ENCODE data around the gene ARMC7. TPM values are rescaled to one million over a fixed set of nuclear protein-coding genes. Genes with fewer than 3 reads are reported as not detected.

ARMC7 gene
- total RNA-seq, 1 experiment from 2014 or later, result 19.2 TPM

DNA sequence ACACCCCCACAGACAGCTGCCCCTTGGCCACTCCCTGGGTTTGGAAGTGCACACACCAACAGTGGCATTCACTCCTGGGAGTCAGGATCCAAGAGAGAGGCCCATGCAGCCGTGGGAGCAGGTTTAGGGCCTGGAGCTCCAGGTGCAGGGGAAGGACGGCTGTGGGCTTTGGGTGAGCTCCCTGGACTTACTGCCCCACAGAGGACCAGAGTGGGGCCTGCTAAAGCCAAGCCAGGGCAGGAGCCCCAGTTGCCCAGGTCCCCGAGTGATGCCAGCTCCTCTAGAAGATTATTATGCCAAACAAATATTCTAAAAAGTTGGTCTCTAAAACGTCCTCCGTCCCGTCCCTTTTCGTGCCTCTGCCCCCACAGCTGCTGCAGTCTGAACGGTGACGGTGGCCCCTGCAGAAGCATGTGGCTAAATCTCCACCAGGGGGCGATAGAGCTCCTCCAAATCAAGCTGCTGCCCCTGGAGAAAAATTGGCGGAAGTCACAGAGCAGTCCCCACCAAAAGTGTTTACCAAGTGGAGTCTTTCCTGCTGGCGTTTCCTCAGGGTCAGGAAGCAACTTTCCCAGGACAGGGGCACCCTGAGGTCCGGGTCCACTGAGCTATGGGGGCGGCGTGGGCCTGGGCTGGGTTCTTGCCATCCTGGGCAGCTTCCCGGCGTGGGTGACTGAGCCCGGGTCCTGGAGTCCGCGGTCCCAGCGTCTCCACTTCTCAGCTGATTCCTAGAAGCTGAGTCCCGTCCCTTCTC, 4.2 kb downstream of the ARMC7 start:
- H3K79me2 ChIP-seq (ENCODE audit: low read depth), result peaks cover 35% of the 10 kb centered on the region
- no peaks in the 10 kb centered on the region for H4K20me1 ChIP-seq (ENCODE audit: insufficient read depth)
- H3K4me2 ChIP-seq, result peak overlapping the region; percentile 32
- ChIA-PET POLR2A (ENCODE audit: unreplicated experiment) (interaction anchor here (0.5 to 1.1 kb wide), 4 partner anchors 9 to 88 kb away, joined by 3 to 8 read pairs (median 6); no protein-coding TSS in a partner anchor), CTCF (interaction anchor here (0.6 to 2.2 kb wide), 11 partner anchors 10 to 270 kb away, joined by 3 to 19 read pairs (median 6); no protein-coding TSS in a partner anchor)
- BruUV-seq (replicated peaks), result no TSS peak
- H3K27ac ChIP-seq, result no peak overlapping the region
- TF ChIP-seq EZH2 (IDR thresholded peaks at IDR 0.05; ENCODE audit: low read depth), result no peak
- TF ChIP-seq, protein P1, sequence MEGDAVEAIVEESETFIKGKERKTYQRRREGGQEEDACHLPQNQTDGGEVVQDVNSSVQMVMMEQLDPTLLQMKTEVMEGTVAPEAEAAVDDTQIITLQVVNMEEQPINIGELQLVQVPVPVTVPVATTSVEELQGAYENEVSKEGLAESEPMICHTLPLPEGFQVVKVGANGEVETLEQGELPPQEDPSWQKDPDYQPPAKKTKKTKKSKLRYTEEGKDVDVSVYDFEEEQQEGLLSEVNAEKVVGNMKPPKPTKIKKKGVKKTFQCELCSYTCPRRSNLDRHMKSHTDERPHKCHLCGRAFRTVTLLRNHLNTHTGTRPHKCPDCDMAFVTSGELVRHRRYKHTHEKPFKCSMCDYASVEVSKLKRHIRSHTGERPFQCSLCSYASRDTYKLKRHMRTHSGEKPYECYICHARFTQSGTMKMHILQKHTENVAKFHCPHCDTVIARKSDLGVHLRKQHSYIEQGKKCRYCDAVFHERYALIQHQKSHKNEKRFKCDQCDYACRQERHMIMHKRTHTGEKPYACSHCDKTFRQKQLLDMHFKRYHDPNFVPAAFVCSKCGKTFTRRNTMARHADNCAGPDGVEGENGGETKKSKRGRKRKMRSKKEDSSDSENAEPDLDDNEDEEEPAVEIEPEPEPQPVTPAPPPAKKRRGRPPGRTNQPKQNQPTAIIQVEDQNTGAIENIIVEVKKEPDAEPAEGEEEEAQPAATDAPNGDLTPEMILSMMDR (conservative IDR thresholded peaks at IDR 0.05), result peak; percentile 94
- no peaks in the 10 kb centered on the region for H3K9me3 ChIP-seq (ENCODE audit: insufficient read depth, low read depth)
- DNase-seq, result peak; percentile 72 to 82
- no peaks in the 10 kb centered on the region for H3K27me3 ChIP-seq (ENCODE audit: insufficient read depth, low read depth)
- H3K4me1 ChIP-seq (replicated peaks; ENCODE audit: insufficient read depth), result peaks cover 4% of the 10 kb centered on the region; the same call in 1 of the 2 replicates
- H3F3A ChIP-seq (ENCODE audit: insufficient read depth, low read depth), result peaks cover 47% of the 10 kb centered on the region
- no peaks in the 10 kb centered on the region for H3K36me3 ChIP-seq (ENCODE audit: low read depth)
- H3K4me3 ChIP-seq, result no peak overlapping the region
- H3K9me2 ChIP-seq (ENCODE audit: insufficient read depth), result no peaks in the 10 kb centered on the region
- intact Hi-C loops (cut with micrococcal nuclease; ENCODE audit: unreplicated experiment), result loop anchor here (1.0 to 2.0 kb wide), 3 partner anchors 58 to 153 kb away; no protein-coding TSS in a partner anchor
- H2AFZ ChIP-seq, result no peak overlapping the region

DNA sequence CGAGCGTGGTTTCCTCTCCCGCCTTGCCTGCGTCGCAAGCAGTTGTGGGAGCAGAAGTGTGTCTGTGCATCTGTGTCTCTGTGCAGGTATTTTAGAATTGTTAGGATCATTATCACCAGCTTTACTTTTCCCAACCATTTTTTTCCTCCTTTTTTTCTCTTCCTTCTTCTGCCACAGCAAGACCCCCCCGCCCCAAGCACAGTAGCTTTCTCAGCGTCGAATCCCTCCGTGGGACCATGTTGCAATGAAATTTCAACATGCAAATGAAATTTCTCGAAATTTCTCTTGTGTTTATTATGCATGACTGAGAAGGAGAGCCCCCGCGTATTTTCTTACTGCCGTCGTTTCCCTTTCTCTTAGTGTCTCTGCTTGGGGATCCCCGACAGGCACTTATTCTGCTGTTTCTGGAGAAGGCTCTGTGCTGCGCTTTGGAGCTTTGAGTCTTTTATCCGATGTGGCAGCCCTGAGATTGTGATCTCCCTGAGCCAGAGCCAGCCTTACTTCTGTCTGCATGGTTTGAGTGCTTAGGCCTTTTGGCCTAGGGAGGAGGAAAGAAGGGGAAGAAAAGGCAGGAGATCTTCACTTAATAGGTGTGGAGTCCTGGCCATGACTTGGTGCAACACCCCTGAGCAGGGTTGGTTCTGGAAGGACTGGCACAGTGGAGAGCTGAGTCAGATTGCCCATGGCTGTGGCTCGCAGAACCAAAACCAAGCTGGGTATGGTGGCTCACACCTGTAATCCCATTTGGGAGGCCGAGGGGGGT, 5.0 kb downstream of the ARMC7 start:
- Histone ChIP-seq H3K9me2 (ENCODE audit: insufficient read depth) (no peaks in the 10 kb centered on the region), H3K9me3 (ENCODE audit: insufficient read depth, low read depth) (no peaks in the 10 kb centered on the region), H2AFZ (no peak overlapping the region), H3K36me3 (ENCODE audit: low read depth) (no peaks in the 10 kb centered on the region), H3K79me2 (ENCODE audit: low read depth) (peaks cover 35% of the 10 kb centered on the region), H3K4me3 (no peak overlapping the region), H3K4me2 (peak overlapping the region; percentile 30), H3K27me3 (ENCODE audit: insufficient read depth, low read depth) (no peaks in the 10 kb centered on the region), H3K27ac (no peak overlapping the region), H3K4me1 (replicated peaks; ENCODE audit: insufficient read depth) (peaks cover 3% of the 10 kb centered on the region; the same call in 1 of the 2 replicates), H4K20me1 (ENCODE audit: insufficient read depth) (no peaks in the 10 kb centered on the region), H3F3A (ENCODE audit: insufficient read depth, low read depth) (peaks cover 40% of the 10 kb centered on the region)
- TF ChIP-seq, protein P1 (conservative IDR thresholded peaks at IDR 0.05), result no peak
- no peak for TF ChIP-seq EZH2 (IDR thresholded peaks at IDR 0.05; ENCODE audit: low read depth)
- ChIA-PET CTCF (interaction anchor here (0.6 to 2.2 kb wide), 8 partner anchors 10 to 153 kb away, joined by 3 to 19 read pairs (median 6); no protein-coding TSS in a partner anchor), POLR2A (ENCODE audit: unreplicated experiment) (interaction anchor here (0.6 to 1.1 kb wide), 2 partner anchors 8 to 87 kb away, joined by 6 to 8 read pairs; no protein-coding TSS in a partner anchor)
- intact Hi-C loops (cut with micrococcal nuclease; ENCODE audit: unreplicated experiment), result loop anchor here (1.0 kb wide), 2 partner anchors 58 to 87 kb away; no protein-coding TSS in a partner anchor
- no TSS peak for BruUV-seq (replicated peaks)
- DNase-seq, result no peak

DNA sequence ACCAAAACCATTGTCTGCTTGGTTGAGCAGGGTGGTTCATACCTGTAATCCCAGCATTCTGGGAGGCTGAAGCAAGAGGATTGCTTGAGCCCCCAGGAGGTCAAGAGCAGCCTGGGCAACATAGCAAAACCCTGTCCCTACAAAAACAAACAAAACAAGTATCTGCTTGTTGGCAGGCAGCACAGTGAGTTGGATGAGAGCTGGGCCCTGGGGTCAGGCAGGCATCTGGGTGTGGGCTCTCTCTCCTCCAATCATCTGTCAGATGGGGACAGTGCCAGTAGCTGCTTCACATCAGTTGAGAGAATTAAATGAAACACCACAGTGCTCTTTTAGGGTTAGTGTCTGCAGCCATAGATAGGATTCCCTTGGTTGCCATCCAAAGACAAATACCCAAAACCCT, 5.8 kb downstream of the ARMC7 start:
- TF ChIP-seq EZH2 (IDR thresholded peaks at IDR 0.05; ENCODE audit: low read depth), result no peak
- TF ChIP-seq, protein P1 (conservative IDR thresholded peaks at IDR 0.05), result no peak
- Histone ChIP-seq H3K4me2 (no peak overlapping the region), H2AFZ (no peak overlapping the region), H3K4me1 (replicated peaks; ENCODE audit: insufficient read depth) (peaks cover 3% of the 10 kb centered on the region; the same call in 1 of the 2 replicates), H3K4me3 (no peak overlapping the region), H3K9me2 (ENCODE audit: insufficient read depth) (no peaks in the 10 kb centered on the region), H3K9me3 (ENCODE audit: insufficient read depth, low read depth) (no peaks in the 10 kb centered on the region), H4K20me1 (ENCODE audit: insufficient read depth) (no peaks in the 10 kb centered on the region), H3K27ac (no peak overlapping the region), H3K27me3 (ENCODE audit: insufficient read depth, low read depth) (no peaks in the 10 kb centered on the region), H3K79me2 (ENCODE audit: low read depth) (peaks cover 32% of the 10 kb centered on the region), H3K36me3 (ENCODE audit: low read depth) (no peaks in the 10 kb centered on the region), H3F3A (ENCODE audit: insufficient read depth, low read depth) (peaks cover 37% of the 10 kb centered on the region; the same call in 1 of the 2 replicates)
- intact Hi-C loops (cut with micrococcal nuclease; ENCODE audit: unreplicated experiment), result no loop called here
- CTCF ChIA-PET, result interaction anchor here (0.7 to 1.6 kb wide), 2 partner anchors 8 to 86 kb away, joined by 3 to 4 read pairs; no protein-coding TSS in a partner anchor
- BruUV-seq (replicated peaks), result no TSS peak
- POLR2A ChIA-PET (ENCODE audit: unreplicated experiment), result interaction anchor here (0.6 kb wide), 1 partner anchor 66 kb away, joined by 8 read pairs; no protein-coding TSS in a partner anchor
- DNase-seq, result no peak
